ENCODE results near the gene LGALS1.

DNA sequence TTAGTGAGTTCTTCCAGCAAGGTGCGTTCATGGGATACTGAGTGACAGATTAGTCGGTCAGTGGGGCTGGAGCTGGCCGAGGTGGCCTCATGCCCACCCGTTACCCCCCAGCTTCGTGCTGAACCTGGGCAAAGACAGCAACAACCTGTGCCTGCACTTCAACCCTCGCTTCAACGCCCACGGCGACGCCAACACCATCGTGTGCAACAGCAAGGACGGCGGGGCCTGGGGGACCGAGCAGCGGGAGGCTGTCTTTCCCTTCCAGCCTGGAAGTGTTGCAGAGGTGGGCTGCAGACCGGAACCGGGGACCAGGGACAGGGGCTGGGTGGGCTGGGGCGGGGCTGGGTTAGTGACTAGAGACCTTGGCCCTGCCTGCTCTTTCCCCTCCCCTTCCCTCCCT lies 2.9 kb downstream of the LGALS1 start:
- no peak for TF ChIP-seq POLR2A (IDR thresholded peaks at IDR 0.05)
- TF ChIP-seq, protein P1, sequence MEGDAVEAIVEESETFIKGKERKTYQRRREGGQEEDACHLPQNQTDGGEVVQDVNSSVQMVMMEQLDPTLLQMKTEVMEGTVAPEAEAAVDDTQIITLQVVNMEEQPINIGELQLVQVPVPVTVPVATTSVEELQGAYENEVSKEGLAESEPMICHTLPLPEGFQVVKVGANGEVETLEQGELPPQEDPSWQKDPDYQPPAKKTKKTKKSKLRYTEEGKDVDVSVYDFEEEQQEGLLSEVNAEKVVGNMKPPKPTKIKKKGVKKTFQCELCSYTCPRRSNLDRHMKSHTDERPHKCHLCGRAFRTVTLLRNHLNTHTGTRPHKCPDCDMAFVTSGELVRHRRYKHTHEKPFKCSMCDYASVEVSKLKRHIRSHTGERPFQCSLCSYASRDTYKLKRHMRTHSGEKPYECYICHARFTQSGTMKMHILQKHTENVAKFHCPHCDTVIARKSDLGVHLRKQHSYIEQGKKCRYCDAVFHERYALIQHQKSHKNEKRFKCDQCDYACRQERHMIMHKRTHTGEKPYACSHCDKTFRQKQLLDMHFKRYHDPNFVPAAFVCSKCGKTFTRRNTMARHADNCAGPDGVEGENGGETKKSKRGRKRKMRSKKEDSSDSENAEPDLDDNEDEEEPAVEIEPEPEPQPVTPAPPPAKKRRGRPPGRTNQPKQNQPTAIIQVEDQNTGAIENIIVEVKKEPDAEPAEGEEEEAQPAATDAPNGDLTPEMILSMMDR (IDR thresholded peaks at IDR 0.05): no peak

Measured in testis (tissue), 2 donors.